ENCODE results near the gene HOPX. TPM values are rescaled to one million over a fixed set of nuclear protein-coding genes. Genes with fewer than 3 reads are reported as not detected.

The HOPX gene
- total and polyA plus RNA-seq, 2 of the 4 experiments (the other 2 are of a cell fraction) = 1.3 to 1.7 TPM

- ATAC-seq (ENCODE audit: low read depth) (no peak), DNase-seq (no peak)
- no peak overlapping the region for H3K56ac ChIP-seq (ENCODE audit: extremely low read depth, insufficient read depth, low read length)
- ChIA-PET POLR2A (ENCODE audit: unreplicated experiment) (no interaction called here), CTCF (no interaction called here)
- H3K36me3 ChIP-seq (ENCODE audit: control insufficient read depth, insufficient read depth, low read length) = no peaks in the 10 kb centered on the region
- no CpG with 5 or more reads among the region's 6 CpGs for WGBS, 2 experiments (ENCODE audit: extremely low coverage in 2 of 2, insufficient read length in 1 of 2)
- in situ Hi-C loops (cut with MboI; ENCODE audit: low sequenced_read_pairs) (no loop called here), intact Hi-C loops (cut with micrococcal nuclease) (no loop called here), dilution Hi-C loops (cut with HindIII; ENCODE audit: low sequenced_read_pairs, unreplicated experiment) (no loop called here)
- peaks cover 3% of the 10 kb centered on the region; the same call in 1 of the 2 replicates for H3K9me3 ChIP-seq (ENCODE audit: control insufficient read depth, insufficient read depth, low read length)
- no peak overlapping the region for H3K14ac ChIP-seq (replicated peaks; ENCODE audit: low read depth, low read length)
- no peak overlapping the region for H2BK20ac ChIP-seq (ENCODE audit: low read depth, low read length)
- no peak overlapping the region for H3K4me3 ChIP-seq (ENCODE audit: insufficient read depth, low read depth, low read length)
- H3K4me2 ChIP-seq (ENCODE audit: low read depth, low read length) = no peak overlapping the region
- no peak overlapping the region for H3K23ac ChIP-seq (ENCODE audit: low read depth, low read length)
- H3K9ac ChIP-seq (ENCODE audit: low read depth, low read length) = no peak overlapping the region
- peaks cover 17% of the 10 kb centered on the region for H3K27me3 ChIP-seq (ENCODE audit: control insufficient read depth, insufficient read depth, low read length)
- no peak overlapping the region for H2AK9ac ChIP-seq (replicated peaks; ENCODE audit: low read depth, low read length, poor library complexity)
- TF ChIP-seq CTCF (conservative IDR thresholded peaks at IDR 0.05; ENCODE audit: low read depth, low read length) (no peak), ELK1 (IDR thresholded peaks at IDR 0.05; ENCODE audit: borderline replicate concordance, low read depth, low read length) (no peak), POLR2A (IDR thresholded peaks at IDR 0.05; ENCODE audit: low read depth, low read length) (no peak), NFE2L2 (IDR thresholded peaks at IDR 0.05; ENCODE audit: low read depth, low read length) (no peak), CHD1 (IDR thresholded peaks at IDR 0.05; ENCODE audit: low read depth, low read length) (no peak), FOS (IDR thresholded peaks at IDR 0.05; ENCODE audit: low read depth, low read length) (no peak), SMC3 (IDR thresholded peaks at IDR 0.05; ENCODE audit: low read depth, low read length) (no peak), RAD21 (IDR thresholded peaks at IDR 0.05; ENCODE audit: low read length) (no peak), BHLHE40 (IDR thresholded peaks at IDR 0.05; ENCODE audit: low read depth, low read length) (no peak), CEBPB (IDR thresholded peaks at IDR 0.05; ENCODE audit: low read depth, low read length) (no peak), RCOR1 (IDR thresholded peaks at IDR 0.05; ENCODE audit: insufficient replicate concordance, low read length) (no peak), RFX5 (IDR thresholded peaks at IDR 0.05; ENCODE audit: low read depth, low read length) (no peak), MXI1 (IDR thresholded peaks at IDR 0.05; ENCODE audit: borderline replicate concordance, low read depth, low read length) (no peak), USF2 (IDR thresholded peaks at IDR 0.05; ENCODE audit: low read depth, low read length) (no peak), MAFK (IDR thresholded peaks at IDR 0.05; ENCODE audit: low read depth, low read length) (no peak), MAZ (IDR thresholded peaks at IDR 0.05; ENCODE audit: borderline replicate concordance, low read depth, low read length) (no peak)
- no peak overlapping the region for H2BK15ac ChIP-seq (ENCODE audit: low read depth, low read length)
- H3K4me1 ChIP-seq (ENCODE audit: control insufficient read depth, insufficient read depth, low read length) = no peaks in the 10 kb centered on the region
- no peak overlapping the region for H3K4ac ChIP-seq (ENCODE audit: low read depth, low read length)
- no peak overlapping the region for H3K18ac ChIP-seq (ENCODE audit: low read depth, low read length)
- H4K8ac ChIP-seq (ENCODE audit: low read depth in 2 of 2, low read length in 2 of 2) = no peak overlapping the region
- H4K20me1 ChIP-seq (ENCODE audit: insufficient read depth, low read length) = no peaks in the 10 kb centered on the region
- no peak overlapping the region for H3K27ac ChIP-seq (ENCODE audit: insufficient read depth, low read length)
- H2BK5ac ChIP-seq (ENCODE audit: low read depth, low read length, poor library complexity, severe bottlenecking) = no peak overlapping the region
- no peak overlapping the region for H4K91ac ChIP-seq (ENCODE audit: insufficient read depth, low read depth, low read length)
- H2AK5ac ChIP-seq (ENCODE audit: low read depth, low read length) = no peak overlapping the region
- no peak overlapping the region for H2AFZ ChIP-seq (replicated peaks; ENCODE audit: low read length, poor library complexity)
- no peaks in the 10 kb centered on the region for H3K9me1 ChIP-seq (ENCODE audit: insufficient read depth, low read length)
- no peaks in the 10 kb centered on the region for H3K79me1 ChIP-seq (ENCODE audit: low read depth in 1 of 2, low read length in 2 of 2)
- no peak overlapping the region for H4K5ac ChIP-seq (ENCODE audit: low read depth, low read length)
- BruUV-seq (replicated peaks) = no TSS peak
- H2BK120ac ChIP-seq (ENCODE audit: low read depth, low read length) = no peak overlapping the region
Observed at GRCh38 chr4:56705334-56705733, 24.2 kb upstream of the HOPX start.
